Skin epidermis (tissue), 12 donors: ENCODE data around the gene IKZF2.

Source experiments
- H3K27ac ChIP-seq, 21 experiments: fragments of 200-600 bp; sonication (generic) in 11 of 21; one replicate each; pipeline ENCODE4 v1.5.0; 2020; ENCODE audit warnings: mild to moderate bottlenecking in 3 of 21, inconsistent platforms in 2 of 21, moderate library complexity in 2 of 21
- H3K4me3 ChIP-seq, 7 experiments: fragments of 200-600 bp; sonication (generic) in 2 of 7; one replicate each; pipeline ENCODE4 v1.5.0; 2020; ENCODE audit warnings: inconsistent platforms in 2 of 7, mild to moderate bottlenecking in 2 of 7, moderate library complexity in 1 of 7

IKZF2 gene

DNA sequence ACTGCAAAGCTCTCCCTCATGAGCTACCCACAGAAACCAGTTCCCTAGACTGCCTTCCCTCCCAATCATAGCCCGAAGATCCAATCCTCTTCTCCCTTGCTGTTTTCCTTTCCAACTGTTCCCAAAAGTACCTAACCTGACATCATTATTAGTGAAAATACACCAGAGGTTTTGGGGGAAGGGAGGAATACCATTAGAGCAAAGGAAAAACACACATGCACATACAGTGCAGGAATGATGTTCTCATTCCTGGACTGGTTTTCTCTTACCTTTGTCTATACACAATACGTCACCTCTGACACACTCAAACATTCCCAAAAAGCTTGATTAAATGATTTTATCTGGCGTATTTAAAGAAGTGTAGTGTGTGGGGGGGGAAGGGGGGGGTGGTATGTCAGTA is 46.2 kb downstream of the IKZF2 start:
- Histone ChIP-seq H3K27ac (peak overlapping the region in 12 of 21 experiments; percentile 5 to 78 (median 51)), H3K4me3 (no peak overlapping the region)

DNA sequence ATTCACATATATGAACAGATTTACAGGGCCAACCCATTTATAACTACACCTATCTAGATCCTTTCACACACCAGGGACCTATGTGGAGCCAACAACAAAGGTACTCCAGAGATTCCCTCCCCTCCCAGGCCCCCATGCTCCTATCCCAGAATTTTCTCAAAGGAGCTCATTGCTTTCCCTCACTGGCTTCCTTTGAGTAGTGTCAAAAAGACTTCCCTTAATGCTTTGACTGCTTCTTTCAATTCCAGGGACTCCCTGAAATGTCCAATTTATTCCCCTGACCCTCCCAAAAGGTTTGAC is 46.6 kb downstream of the IKZF2 start:
- no peak overlapping the region for H3K4me3 ChIP-seq

DNA sequence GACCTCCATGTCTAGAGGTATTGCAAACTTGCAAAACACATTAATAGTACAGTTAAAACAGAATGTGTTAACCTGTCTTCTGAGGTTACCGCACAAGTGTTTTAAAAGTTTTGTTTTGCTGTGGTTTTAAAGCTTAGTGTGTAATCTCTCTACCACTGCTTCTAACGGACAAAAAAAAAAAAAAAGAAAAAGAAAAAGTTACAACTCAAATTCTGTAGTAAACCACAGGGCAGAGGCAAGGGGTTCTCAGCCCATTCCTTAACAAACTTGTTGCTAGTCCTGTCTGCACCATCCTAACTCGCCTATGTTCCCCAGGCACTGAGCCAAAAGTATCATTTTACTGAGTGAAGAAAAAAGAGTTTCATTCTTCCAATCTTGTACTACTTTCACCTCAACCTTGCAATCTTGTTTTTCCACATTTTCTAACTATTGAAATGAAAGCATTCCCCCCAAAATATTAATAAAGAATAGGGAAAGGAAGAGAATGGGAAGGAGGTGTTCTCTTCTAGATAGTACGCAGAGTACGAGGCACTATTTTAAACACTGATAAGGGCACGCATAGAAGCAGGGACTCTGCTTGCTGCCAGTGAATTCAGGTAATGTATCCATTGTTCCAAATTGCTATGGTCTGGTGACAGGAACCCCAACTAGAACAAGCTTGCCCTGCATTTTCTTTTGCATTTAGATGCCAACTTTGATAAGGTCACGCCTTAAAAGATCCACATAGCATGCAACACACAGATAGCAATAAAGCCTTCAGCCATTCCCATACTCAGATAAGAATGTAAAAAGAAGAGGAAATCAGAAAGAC is 47.1 kb downstream of the IKZF2 start:
- Histone ChIP-seq H3K4me3 (peak overlapping the region in 1 of 7 experiments; percentile 7), H3K27ac (peak overlapping the region in 14 of 21 experiments; percentile 5 to 78 (median 51))

More for the DNA sequence above, 46.6 kb downstream of the IKZF2 start:
- peak overlapping the region in 13 of 21 experiments; percentile 5 to 78 (median 51) for H3K27ac ChIP-seq

DNA sequence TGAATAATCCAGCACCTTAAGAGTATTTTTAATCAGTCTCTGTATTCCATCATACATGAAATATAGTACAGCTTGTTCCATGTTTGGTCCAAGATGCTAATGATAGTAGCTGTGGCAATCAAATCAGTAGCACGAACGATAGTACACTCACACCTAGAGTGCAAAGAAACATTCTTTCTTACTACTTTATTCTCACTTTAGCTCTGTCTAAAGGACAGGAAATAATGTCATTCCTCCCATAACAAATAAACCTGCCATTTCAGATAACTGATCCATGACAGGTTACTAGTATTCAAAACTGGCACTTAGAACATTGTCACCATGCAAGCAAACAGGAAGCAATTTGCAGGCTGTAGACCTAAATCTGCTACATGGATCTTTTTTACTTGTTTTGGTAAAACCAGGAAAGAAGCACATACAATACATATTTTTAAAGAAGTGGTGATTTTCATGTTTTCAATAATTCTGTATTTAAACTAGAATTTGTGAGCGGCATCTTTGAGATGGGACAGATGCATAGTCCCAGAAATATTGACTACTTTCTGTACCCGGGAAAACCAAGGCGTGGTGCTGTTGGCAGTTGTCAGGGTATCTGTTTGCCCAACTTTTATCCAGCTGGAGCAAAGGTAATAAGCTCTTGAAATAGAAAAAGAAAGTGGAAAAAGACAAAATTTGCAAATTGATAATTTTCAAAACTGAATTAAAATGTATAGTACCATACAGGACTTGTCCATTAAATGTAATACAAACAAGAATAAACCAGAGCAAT is 49.5 kb downstream of the IKZF2 start:
- no peak overlapping the region for H3K4me3 ChIP-seq
- H3K27ac ChIP-seq = peak overlapping the region in 2 of 21 experiments; percentile 24 to 26

DNA sequence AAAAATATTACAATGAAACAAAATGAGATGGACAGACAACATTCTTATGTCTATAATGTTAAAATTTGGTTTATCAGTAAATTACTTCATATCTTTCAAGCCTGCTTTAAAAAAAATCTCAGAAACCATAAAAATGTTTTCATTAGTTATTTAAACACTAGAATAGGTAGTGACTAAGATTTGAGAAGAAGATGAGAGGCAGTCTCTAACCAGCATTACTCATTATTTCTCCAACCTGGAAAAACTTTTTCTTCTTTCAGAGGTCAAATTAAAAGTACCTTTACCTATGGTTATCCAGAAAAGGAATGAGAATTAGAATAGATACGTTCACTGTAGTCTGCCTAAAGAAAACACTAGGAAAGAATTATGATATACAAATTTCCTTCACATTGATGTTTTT is 50.3 kb downstream of the IKZF2 start:
- H3K4me3 ChIP-seq = no peak overlapping the region
- H3K27ac ChIP-seq = peak overlapping the region in 1 of 21 experiments; percentile 24

DNA sequence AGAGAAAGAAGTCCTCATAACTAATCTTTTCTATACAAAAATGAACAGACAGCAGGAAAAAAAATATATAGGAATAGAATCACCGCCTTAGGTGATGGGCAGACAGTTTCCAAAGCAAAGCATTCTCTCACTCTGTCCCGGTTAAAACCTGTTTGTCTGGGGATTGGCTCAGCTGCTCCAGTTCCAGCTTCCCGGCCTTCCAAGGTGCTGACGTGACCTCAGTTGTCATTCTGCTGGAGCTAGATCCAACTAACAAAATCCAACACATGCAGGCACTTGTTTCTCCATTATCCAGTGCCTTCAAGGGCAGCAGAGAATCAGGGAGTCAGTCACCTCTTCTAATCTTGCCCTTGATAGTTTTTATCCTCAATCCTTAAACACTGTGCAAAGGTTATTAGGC is 52.8 kb downstream of the IKZF2 start:
- peak overlapping the region in 8 of 21 experiments; percentile 3 to 53 (median 37) for H3K27ac ChIP-seq
- H3K4me3 ChIP-seq = no peak overlapping the region

DNA sequence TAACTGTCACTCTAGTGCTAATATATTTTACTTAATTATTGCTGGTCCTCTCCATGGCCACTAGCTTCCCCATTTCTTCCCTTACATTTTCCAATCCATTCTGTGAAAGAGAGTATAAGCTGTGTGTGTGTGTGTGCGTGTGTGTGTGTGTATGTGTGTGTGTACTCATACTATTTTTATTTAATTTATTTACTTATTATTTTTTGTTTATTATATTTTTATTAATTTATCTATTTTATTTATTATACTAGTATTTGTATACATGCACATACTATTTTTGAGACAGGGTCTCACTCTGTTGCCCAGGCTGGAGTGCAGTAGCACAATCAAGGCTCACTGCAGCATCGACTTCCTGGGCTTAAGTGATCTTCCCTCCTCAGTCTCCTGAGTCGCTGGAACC is 59.6 kb downstream of the IKZF2 start:
- H3K4me3 ChIP-seq = no peak overlapping the region
- H3K27ac ChIP-seq = no peak overlapping the region

DNA sequence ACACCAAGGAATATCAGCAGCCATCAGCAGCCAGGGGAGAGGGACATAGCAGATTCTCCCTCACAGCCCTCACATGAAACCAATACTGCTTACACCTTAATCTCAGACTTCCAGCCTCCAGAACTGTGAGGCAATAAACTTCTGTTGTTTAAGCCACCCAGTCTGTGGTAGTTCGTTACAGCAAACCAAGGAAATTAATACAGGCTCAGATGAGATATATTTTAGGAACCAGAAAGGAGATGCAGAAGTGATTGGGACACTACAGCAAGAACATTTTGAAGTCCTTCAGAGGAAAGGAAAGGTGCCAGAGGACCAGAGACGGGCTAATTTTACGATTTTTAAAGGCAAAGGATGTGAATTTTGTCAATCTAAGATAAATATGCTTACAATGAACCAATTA is 60.6 kb downstream of the IKZF2 start:
- no peak overlapping the region for H3K4me3 ChIP-seq
- H3K27ac ChIP-seq = no peak overlapping the region

DNA sequence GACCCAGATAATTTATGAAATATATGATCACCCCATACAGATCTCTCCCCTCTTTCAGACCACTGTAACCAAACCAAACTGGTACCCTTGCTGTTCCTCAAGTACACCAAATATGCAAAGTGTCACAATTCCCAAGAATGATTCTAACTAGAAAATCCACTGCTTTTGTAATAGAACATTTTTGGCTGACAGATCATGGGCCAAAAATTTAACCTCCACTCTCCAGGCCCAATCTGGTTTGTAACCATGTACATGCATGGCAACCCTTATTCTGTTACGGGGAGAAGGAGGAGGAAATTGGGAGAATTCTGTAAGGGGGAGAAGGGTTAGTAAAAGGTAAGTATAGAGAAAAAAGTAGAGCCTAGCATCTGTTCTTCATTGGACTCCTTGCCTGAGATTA is 62.0 kb downstream of the IKZF2 start:
- H3K27ac ChIP-seq = no peak overlapping the region
- H3K4me3 ChIP-seq = no peak overlapping the region

DNA sequence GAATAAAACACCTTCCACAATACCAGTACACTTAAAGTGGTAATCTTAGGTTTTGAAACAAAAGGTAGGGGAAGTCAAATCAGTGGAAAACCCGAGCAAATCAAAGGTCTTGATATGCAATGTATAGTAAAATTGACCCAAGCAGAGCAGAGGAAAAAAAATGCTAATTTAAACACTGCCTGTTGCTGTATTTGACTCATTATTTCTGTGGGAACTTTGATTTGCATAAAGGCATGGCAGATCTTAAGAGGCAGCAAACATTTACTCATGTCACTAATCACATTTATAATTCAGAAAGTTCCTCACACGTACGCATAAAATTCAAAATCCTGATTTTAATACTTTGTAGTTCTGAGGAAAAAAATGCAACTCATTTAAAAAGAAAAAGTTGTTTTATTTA is 64.4 kb downstream of the IKZF2 start:
- no peak overlapping the region for H3K4me3 ChIP-seq
- H3K27ac ChIP-seq = no peak overlapping the region

DNA sequence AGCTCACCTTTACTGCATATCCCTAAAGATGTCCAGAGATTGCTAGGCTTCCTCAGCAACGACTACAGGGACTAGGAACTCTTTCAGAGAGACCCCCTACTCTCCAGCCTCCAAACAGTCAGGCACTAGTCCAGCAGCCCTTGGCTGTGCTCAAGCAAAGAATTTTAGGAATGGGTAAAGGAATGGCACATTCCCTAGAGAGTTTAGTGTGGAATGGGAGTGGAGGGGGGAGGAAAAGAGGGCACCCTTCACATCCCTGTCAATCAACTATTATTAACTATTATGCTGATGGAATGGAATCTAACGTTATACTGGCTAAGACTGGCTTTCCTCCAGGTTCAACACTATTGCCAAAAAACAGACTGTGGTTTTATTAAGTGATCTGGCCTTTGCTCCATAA is 64.8 kb downstream of the IKZF2 start:
- no peak overlapping the region for H3K4me3 ChIP-seq
- H3K27ac ChIP-seq = no peak overlapping the region

DNA sequence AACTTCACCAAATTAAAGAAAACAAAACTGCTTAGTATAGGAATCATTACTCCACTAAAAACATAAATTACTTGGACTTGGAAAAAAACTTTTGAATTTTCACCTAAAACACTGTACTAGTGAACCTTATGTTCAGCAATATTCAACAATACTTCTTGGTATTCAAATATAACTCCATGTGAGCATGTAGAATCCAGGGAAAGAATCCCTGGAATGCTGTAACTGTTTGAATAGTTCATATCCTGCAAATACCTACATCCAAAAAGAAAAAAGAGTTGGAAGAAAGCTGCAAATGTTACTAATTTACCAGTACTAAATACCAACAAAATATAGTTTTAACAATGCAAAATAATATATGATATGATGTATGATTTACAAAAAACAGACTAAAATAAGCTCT is 65.4 kb downstream of the IKZF2 start:
- H3K27ac ChIP-seq = no peak overlapping the region
- H3K4me3 ChIP-seq = no peak overlapping the region

DNA sequence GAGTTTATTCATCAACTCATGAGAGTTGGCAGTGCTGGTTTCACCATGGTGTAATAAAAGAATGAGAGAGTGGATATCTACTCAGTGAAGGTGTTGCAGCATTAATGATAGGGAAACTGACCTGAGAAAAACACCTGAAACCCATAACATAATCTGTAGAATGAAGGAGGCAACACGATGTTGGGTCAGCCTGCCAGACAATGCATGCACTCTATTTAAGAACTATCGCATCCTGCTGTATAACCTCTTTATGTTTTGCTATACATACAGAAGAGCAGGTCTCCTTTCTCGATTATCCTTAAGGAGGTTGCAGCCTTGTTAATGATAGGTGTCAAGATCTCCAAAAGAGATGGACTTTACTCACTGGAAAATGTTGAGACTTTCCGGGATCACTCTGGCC is 65.9 kb downstream of the IKZF2 start:
- Histone ChIP-seq H3K27ac (no peak overlapping the region), H3K4me3 (no peak overlapping the region)

DNA sequence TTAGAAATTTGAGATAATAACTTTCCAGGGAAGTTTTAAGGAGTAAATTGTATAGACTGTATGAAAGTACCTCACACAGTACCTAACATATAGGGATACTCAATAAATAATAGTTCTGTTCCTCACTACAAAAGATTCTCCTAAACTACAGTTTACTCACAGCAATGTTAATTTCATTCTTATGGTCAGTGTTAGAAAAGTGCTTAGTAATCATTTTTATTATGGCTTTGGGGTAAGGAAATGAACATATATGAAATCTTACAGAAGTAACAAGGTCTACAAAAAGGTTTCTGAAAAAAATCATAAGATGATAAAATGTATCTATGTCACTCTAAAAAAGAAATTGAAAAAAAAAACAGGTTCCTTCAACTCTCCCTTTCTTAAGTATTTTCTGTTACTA is 67.2 kb downstream of the IKZF2 start:
- Histone ChIP-seq H3K27ac (no peak overlapping the region), H3K4me3 (no peak overlapping the region)

DNA sequence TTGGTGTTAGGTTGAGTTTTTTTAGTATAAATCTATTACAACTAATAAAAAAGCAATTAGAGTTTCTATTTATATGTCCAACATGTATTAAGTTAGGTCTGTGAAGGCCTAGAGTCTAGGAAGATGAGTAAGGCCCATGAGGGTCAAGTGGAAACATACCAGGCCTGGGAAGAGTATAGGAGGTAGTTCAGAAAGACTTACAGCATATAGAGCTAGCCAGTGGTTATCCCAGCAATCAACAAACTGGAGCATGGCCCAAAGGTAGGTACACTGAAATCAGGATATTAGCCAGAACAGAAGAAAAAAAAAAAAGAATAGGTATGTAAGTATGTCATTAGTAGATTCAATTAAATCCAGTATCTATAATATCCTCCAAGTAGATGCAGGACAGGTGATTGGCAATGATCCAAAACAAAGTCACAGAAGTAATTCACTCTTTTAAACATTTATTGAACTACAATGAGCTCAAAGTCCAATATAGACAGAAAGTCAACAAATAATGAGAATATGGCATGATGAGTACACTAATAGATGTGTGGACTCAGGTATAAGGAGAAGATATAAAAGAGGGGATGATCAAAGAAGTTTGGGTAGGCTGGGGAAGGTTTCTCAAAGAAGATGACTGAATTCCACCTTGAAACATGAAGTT is 70.3 kb downstream of the IKZF2 start:
- Histone ChIP-seq H3K27ac (no peak overlapping the region), H3K4me3 (no peak overlapping the region)

DNA sequence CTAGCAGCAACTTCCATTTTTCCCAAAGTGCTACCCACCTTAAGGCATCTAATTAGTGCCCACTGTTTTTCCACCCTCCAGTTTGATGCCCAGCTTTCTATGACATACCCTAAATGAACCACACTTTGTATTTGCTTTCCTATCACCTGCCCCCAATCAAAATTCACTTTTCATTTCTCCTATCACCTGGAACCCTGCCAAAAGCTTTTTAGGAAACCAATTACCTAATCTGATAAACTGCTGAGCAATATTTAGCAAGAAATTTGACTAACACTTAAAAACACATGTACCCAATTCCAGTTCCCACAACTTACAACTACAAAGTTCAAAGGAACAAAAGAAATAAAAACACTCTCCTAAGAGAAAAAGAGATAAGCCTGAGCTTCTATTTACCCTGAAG is 71.7 kb downstream of the IKZF2 start:
- Histone ChIP-seq H3K27ac (no peak overlapping the region), H3K4me3 (no peak overlapping the region)

DNA sequence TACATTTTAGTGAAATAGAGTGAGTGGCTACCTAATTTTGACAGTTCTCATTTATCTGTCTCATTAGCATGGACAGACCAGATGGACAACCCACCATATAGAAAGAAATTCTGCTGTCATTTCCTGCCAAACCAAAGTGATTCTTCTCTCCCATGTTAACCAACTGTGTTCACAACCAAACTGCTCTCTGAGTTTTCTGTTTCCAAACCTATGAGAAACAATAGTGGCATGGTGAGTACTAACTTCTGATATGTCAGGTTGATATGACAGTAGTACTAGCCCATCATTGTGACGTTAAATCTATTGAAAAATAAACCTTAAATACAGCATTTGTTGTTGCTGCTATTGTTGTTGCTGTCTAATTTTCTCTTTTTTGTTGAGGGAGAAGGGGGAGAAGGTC is 72.7 kb downstream of the IKZF2 start:
- Histone ChIP-seq H3K4me3 (no peak overlapping the region), H3K27ac (no peak overlapping the region)

DNA sequence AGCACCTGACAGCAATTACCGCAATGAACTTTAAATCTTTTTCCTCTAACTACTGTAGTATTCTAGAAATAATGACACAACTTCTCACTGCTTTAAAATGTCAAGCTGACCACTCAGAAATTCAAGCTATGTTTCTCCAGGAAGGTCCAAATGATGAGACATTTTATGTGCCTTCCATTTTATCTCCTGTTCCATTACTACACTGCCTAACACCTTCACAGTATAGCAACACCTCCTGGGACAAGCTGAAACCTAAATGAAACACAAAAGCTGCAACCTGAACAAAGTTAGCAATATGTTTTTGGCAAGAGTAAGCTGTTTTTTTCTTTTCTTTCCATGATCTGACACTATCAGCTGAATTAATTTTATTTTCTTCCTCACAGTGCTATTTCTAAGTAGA is 81.9 kb downstream of the IKZF2 start:
- Histone ChIP-seq H3K27ac (peak overlapping the region in 1 of 21 experiments; percentile 6), H3K4me3 (no peak overlapping the region)

DNA sequence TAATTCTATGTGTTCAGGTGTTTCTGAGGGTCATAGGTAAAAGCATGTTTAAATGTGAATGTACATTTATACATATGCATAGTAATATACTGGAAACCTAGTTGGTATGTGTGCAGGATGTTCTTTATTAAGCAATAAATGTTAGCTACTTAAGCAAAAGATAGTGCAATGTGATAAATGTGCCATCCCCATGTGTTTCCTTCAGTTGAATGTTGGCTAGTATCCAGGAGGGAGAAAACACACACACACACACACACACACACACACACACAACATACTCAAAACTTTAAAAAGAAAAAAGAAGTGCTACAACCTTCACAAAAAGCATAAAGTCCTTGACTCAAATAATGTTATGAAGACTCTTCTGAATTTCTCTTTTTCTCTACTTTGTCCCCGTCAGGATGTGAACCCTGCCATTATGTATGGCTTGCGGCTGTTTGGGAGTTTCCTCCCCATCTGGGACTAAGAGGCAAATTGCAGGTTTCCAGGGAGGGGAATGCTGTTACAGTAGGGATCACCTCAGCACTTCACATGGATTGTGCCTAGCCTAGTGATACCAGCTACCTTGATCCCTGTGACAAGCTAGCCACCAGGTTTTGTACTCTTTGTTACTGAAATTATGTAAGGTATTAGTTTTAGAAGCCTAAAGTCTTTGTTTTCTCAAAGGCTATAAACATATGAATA is 82.6 kb downstream of the IKZF2 start:
- peak overlapping the region in 2 of 21 experiments; percentile 6 to 11 for H3K27ac ChIP-seq
- H3K4me3 ChIP-seq = no peak overlapping the region

DNA sequence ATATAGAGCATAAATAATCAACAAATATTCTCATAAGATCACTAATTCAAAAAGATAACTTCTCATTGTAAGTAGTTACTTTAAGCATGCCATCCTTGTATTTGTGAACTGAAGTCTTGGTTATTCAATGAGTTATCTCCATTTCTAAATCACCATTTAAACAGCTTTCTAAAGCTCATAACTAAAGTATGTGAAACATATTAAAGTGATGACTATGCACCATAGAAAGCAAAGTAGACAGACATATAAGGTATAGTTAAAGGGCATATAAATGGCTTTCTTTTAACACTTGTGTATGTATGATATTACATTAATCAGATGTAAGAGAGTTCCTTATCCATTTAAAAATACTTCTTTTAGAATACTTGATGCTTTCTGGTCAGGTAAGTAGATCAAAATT is 83.5 kb downstream of the IKZF2 start:
- Histone ChIP-seq H3K4me3 (no peak overlapping the region), H3K27ac (no peak overlapping the region)
